ENCODE results near the gene NUP62.

The NUP62 gene

GRCh38 chr19:49864890-49865289, 64.4 kb downstream of the NUP62 start:
- FAIRE-seq (peak; percentile 24), DNase-seq (ENCODE audit: insufficient read length) (no peak)
- TF ChIP-seq POLR2AphosphoS5 (IDR thresholded peaks at IDR 0.05; ENCODE audit: low read depth, low read length) = no peak
- no peak for TF ChIP-seq TAF1 (IDR thresholded peaks at IDR 0.05; ENCODE audit: borderline replicate concordance, low read depth, low read length)

- FAIRE-seq (no peak), DNase-seq (ENCODE audit: insufficient read length) (no peak)
- TF ChIP-seq TAF1 (IDR thresholded peaks at IDR 0.05; ENCODE audit: borderline replicate concordance, low read depth, low read length) (no peak), POLR2AphosphoS5 (IDR thresholded peaks at IDR 0.05; ENCODE audit: low read depth, low read length) (no peak), POLR2A (IDR thresholded peaks at IDR 0.05; ENCODE audit: low read depth, low read length) (no peak)
Observed at GRCh38 chr19:49863935-49864320, 65.4 kb downstream of the NUP62 start.

GRCh38 chr19:49863254-49863934, 65.9 kb downstream of the NUP62 start:
- TF ChIP-seq POLR2AphosphoS5 (IDR thresholded peaks at IDR 0.05; ENCODE audit: low read depth, low read length) = no peak
- no peak for TF ChIP-seq POLR2A (IDR thresholded peaks at IDR 0.05; ENCODE audit: low read depth, low read length)
- no peak for TF ChIP-seq TAF1 (IDR thresholded peaks at IDR 0.05; ENCODE audit: borderline replicate concordance, low read depth, low read length)
- FAIRE-seq = no peak
- DNase-seq (ENCODE audit: insufficient read length) = no peak

- DNase-seq (ENCODE audit: insufficient read length) = no peak
- no peak for FAIRE-seq
- TF ChIP-seq POLR2AphosphoS5 (IDR thresholded peaks at IDR 0.05; ENCODE audit: low read depth, low read length) (no peak), TAF1 (IDR thresholded peaks at IDR 0.05; ENCODE audit: borderline replicate concordance, low read depth, low read length) (no peak), POLR2A (IDR thresholded peaks at IDR 0.05; ENCODE audit: low read depth, low read length) (no peak)
Observed at GRCh38 chr19:49862391-49863253, 66.7 kb downstream of the NUP62 start.

GRCh38 chr19:49861541-49862378, 67.5 kb downstream of the NUP62 start:
- FAIRE-seq = no peak
- DNase-seq (ENCODE audit: insufficient read length) = no peak
- TF ChIP-seq POLR2AphosphoS5 (IDR thresholded peaks at IDR 0.05; ENCODE audit: low read depth, low read length) = no peak
- TF ChIP-seq TAF1 (IDR thresholded peaks at IDR 0.05; ENCODE audit: borderline replicate concordance, low read depth, low read length) = no peak
- TF ChIP-seq POLR2A (IDR thresholded peaks at IDR 0.05; ENCODE audit: low read depth, low read length) = no peak

GRCh38 chr19:49861107-49861506, 68.2 kb downstream of the NUP62 start:
- DNase-seq (ENCODE audit: insufficient read length) (no peak), FAIRE-seq (no peak)
- no peak for TF ChIP-seq POLR2A (IDR thresholded peaks at IDR 0.05; ENCODE audit: low read depth, low read length)
- TF ChIP-seq POLR2AphosphoS5 (IDR thresholded peaks at IDR 0.05; ENCODE audit: low read depth, low read length) = no peak
- no peak for TF ChIP-seq TAF1 (IDR thresholded peaks at IDR 0.05; ENCODE audit: borderline replicate concordance, low read depth, low read length)

GRCh38 chr19:49860336-49861102, 68.8 kb downstream of the NUP62 start:
- FAIRE-seq = no peak
- TF ChIP-seq POLR2AphosphoS5 (IDR thresholded peaks at IDR 0.05; ENCODE audit: low read depth, low read length) = no peak
- TF ChIP-seq TAF1 (IDR thresholded peaks at IDR 0.05; ENCODE audit: borderline replicate concordance, low read depth, low read length) = no peak
- no peak for TF ChIP-seq POLR2A (IDR thresholded peaks at IDR 0.05; ENCODE audit: low read depth, low read length)

GRCh38 chr19:49859682-49860335, 69.5 kb downstream of the NUP62 start:
- TF ChIP-seq POLR2A (IDR thresholded peaks at IDR 0.05; ENCODE audit: low read depth, low read length) (no peak), POLR2AphosphoS5 (IDR thresholded peaks at IDR 0.05; ENCODE audit: low read depth, low read length) (no peak), TAF1 (IDR thresholded peaks at IDR 0.05; ENCODE audit: borderline replicate concordance, low read depth, low read length) (no peak)
- no peak for DNase-seq (ENCODE audit: insufficient read length)
- no peak for FAIRE-seq

More at GRCh38 chr19:49860336-49861102, 68.8 kb downstream of the NUP62 start:
- no peak for DNase-seq (ENCODE audit: insufficient read length)

- no peak; the same call in 1 of the 2 replicates for TF ChIP-seq POLR2A (IDR thresholded peaks at IDR 0.05; ENCODE audit: low read depth, low read length)
- 0 out of 2 replicates have a peak, but pooled peaks have one; percentile 6 for TF ChIP-seq POLR2AphosphoS5 (IDR thresholded peaks at IDR 0.05; ENCODE audit: low read depth, low read length)
- TF ChIP-seq TAF1 (IDR thresholded peaks at IDR 0.05; ENCODE audit: borderline replicate concordance, low read depth, low read length) = no peak
- DNase-seq (ENCODE audit: insufficient read length) = no peak
- FAIRE-seq = no peak
Observed at GRCh38 chr19:49858088-49858985, 71.0 kb downstream of the NUP62 start.
